T-cell (primary cell): ENCODE results near the gene SMIM29. TPM values are rescaled to one million over a fixed set of nuclear protein-coding genes. Genes with fewer than 3 reads are reported as not detected.
A peak's percentile ranks its signal among the peaks of the same experiment; 100 is the strongest.

Source experiments
- ATAC-seq, 4 experiments: fragments of 200-7000 bp in 3 of 4; fragments of 150-1000 bp in 1 of 4; cut with Tn5 transposase; replicated peaks in 1 of 4; 1 replicate in 3 of 4; 2 replicates in 1 of 4; pipeline ENCODE4 v1.10.0; 2021; ENCODE audit warnings: moderate library complexity in 3 of 4, mild to moderate bottlenecking in 2 of 4, moderate number of reproducible peaks in 1 of 4
- CTCF ChIA-PET, 2 donors: fragments of 300-600 bp; sonication (Branson Sonifier 250); formaldehyde crosslinking; loops; one replicate each; lab custom pipeline; 2022; ENCODE audit warnings: antibody characterized with exemption in 2 of 2; lab: Charles Lee
- POLR2A ChIA-PET, 2 donors: fragments of 300-600 bp; sonication (Branson Sonifier 250); formaldehyde crosslinking; loops; one replicate each; lab custom pipeline; 2022; ENCODE audit warnings: antibody characterized with exemption in 2 of 2; lab: Charles Lee
- DNase-seq, 35 experiments: peaks; one replicate each; pipeline versions ENCODE4 v3.0.0 to v3.0.0-alpha.2; 2013 to 2023
- H3K27ac ChIP-seq: one replicate; pipeline ENCODE4 v1.5.1; 2013; ENCODE audit warnings: low read length
- H3K27me3 ChIP-seq, 2 experiments: replicated peaks in 1 of 2; 1 replicate in 1 of 2; 2 replicates in 1 of 2; pipeline versions ENCODE4 v1.6.1 to v1.7.0; 2013; ENCODE audit warnings: low read length in 1 of 2, mixed read lengths in 1 of 2; ENCODE audit not compliant: control insufficient read depth in 2 of 2, insufficient read depth in 2 of 2; ENCODE audit errors: extremely low read depth in 1 of 2
- H3K36me3 ChIP-seq, 2 donors: 1 replicate in 1 of 2; 2 replicates in 1 of 2; pipeline versions ENCODE4 v1.6.1 to v1.7.0; 2013; ENCODE audit warnings: low read length in 1 of 2; ENCODE audit not compliant: control insufficient read depth in 2 of 2, insufficient read depth in 1 of 2; ENCODE audit errors: extremely low read depth in 1 of 2
- H3K4me1 ChIP-seq, 2 experiments: 1 replicate in 1 of 2; 2 replicates in 1 of 2; pipeline versions ENCODE4 v1.6.1 to v1.7.0; 2013; ENCODE audit warnings: low read length in 2 of 2, mixed read lengths in 1 of 2; ENCODE audit not compliant: insufficient read depth in 2 of 2, control insufficient read depth in 1 of 2; ENCODE audit errors: extremely low read depth in 1 of 2
- H3K4me3 ChIP-seq, 2 donors: 1 replicate in 1 of 2; 2 replicates in 1 of 2; pipeline versions ENCODE4 v1.5.1 to v1.7.0; 2013; ENCODE audit warnings: mild to moderate bottlenecking in 2 of 2, low read length in 1 of 2, moderate library complexity in 1 of 2; ENCODE audit not compliant: control insufficient read depth in 1 of 2; ENCODE audit errors: extremely low read depth in 1 of 2
- H3K9me3 ChIP-seq: 2 replicates; pipeline ENCODE4 v1.7.0; 2013
- H3K27ac Mint-ChIP-seq, 2 donors: one replicate each; pipeline ENCODE4 v1.8.0; 2020 to 2021; ENCODE audit warnings: mild to moderate bottlenecking in 2 of 2, mixed read lengths in 2 of 2
- H3K27me3 Mint-ChIP-seq, 2 donors: one replicate each; pipeline ENCODE4 v1.8.0; 2021 to 2022; ENCODE audit warnings: mixed read lengths in 2 of 2
- H3K36me3 Mint-ChIP-seq: one replicate; pipeline ENCODE4 v1.8.0; 2021; ENCODE audit warnings: mixed read lengths
- H3K4me1 Mint-ChIP-seq, 3 donors: one replicate each; pipeline ENCODE4 v1.8.0; 2020 to 2022; ENCODE audit warnings: mixed read lengths in 3 of 3, mild to moderate bottlenecking in 1 of 3
- H3K4me3 Mint-ChIP-seq, 3 donors: one replicate each; pipeline ENCODE4 v1.8.0; 2020 to 2022; ENCODE audit warnings: mild to moderate bottlenecking in 3 of 3, mixed read lengths in 3 of 3, moderate library complexity in 3 of 3
- H3K9me3 Mint-ChIP-seq, 3 donors: one replicate each; pipeline ENCODE4 v1.8.0; 2020 to 2022; ENCODE audit warnings: mixed read lengths in 3 of 3
- WGBS: methylation state at CpG from one replicate; pipeline ENCODE4 v1.1.5; 2013; ENCODE audit warnings: missing lambda C conversion rate; ENCODE audit not compliant: insufficient coverage; 5-methylcytosine and 5-hydroxymethylcytosine counted together
- total RNA-seq, 35 experiments: library from RNA in 6 of 35; stranded (reverse) in 6 of 35; fragments of 120-200 nt in 1 of 35; gene quantifications; one replicate each; pipeline versions ENCODE4 v1.2.1 to v1.2.4 and lab custom pipeline; 2013 to 2026

Gene SMIM29
- total RNA-seq, 5 donors from 2014 or later (not counting 1 experiment from before 2014, with no cell fraction given), result 16.4 to 33.8 (median 30.5) TPM

DNA sequence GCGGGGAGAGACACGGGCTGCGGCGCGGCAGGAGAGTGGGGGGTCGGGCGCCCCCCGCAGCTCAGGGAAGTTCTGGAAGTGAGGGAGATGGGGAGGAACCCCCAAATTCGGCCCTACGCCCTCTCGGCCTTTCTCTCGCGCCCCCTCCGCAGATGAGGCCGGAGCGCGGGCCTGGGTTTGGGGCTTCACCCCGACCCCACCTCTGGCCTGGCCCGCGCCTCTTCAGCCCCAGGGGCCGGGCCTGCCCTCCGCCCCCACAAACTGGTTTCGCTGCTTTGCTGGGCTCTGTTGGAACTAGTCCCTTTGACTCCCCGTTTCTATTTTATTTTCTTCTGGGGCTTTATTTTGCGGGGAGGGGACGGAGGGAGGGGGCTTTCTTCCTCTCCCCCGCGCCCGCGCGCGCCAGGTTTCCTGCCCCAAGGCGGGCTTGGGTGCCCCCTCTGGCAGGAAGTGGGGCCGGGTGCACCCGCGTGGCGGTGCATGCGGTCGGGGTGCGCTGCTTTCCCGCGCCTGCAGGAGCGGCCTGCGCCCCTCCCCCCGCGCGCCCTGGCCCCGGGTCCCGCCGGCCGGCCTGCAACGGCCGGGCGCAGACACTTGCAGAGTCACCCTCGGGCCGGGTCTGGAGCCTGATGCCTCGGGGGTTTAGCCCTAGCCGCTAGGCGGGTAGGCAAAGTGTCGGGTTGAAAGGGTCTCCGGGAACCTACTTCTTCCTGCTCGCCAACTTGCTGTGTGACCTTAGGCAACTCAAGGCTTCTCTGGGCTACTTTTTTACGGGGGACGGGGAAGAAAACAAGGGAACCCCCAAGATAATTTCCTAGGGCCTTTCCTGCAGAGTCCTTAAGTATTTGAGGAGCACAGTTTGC, 10.9 kb downstream of the SMIM29 start:
- peaks cover 41 to 50% (median 48%) of the 10 kb centered on the region in 3 donors for H3K4me1 Mint-ChIP-seq
- peaks cover 12% of the 10 kb centered on the region for H3K36me3 Mint-ChIP-seq
- Histone ChIP-seq H3K4me3 (peak overlapping the region; percentile 75 to 86), H3K4me1 (peaks cover 17 to 44% of the 10 kb centered on the region in 2 experiments), H3K27me3 (no peaks in the 10 kb centered on the region), H3K9me3 (no peaks in the 10 kb centered on the region), H3K36me3 (peaks cover 17 to 23% of the 10 kb centered on the region in 2 donors), H3K27ac (peak overlapping the region; percentile 80)
- ChIA-PET CTCF (no interaction called here), POLR2A (no interaction called here)
- H3K27ac Mint-ChIP-seq, result peak overlapping the region; percentile 89 to 96
- DNase-seq (peak; percentile 48 to 81 (median 65)), ATAC-seq (peak; percentile 25 to 41 (median 32))
- H3K9me3 Mint-ChIP-seq, result no peaks in the 10 kb centered on the region
- no peaks in the 10 kb centered on the region for H3K27me3 Mint-ChIP-seq
- WGBS, result 0% methylated on average over 42 of the region's 64 CpGs
- peak overlapping the region; percentile 76 to 85 (median 83) for H3K4me3 Mint-ChIP-seq

DNA sequence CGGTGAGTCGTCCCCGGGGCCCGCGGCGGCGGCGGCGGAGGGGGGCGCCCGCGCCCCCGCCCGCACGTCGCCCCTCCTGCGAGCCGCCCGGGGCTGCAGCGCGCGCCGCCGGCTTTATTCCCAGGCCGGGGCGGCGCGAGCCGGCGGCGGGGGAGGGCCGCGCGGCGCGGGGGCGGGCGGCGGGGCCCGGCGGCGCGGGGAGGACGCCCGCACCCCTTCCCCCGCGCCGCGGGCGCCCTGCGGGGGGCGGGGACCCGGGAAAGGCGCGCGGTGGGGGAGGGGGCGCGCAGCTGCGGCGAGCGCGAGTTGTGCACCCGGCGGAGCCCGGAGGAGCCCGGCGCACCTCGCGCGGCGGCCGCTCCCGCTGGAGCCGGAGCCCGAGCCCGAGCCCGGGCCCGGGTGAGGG, 11.5 kb downstream of the SMIM29 start:
- H3K4me1 Mint-ChIP-seq, result peaks cover 35 to 44% (median 42%) of the 10 kb centered on the region in 3 donors
- Histone ChIP-seq H3K9me3 (no peaks in the 10 kb centered on the region), H3K36me3 (peaks cover 17% of the 10 kb centered on the region in 2 donors), H3K4me1 (peaks cover 15 to 39% of the 10 kb centered on the region in 2 experiments), H3K27ac (peak overlapping the region; percentile 80), H3K4me3 (peak overlapping the region; percentile 75 to 94), H3K27me3 (no peaks in the 10 kb centered on the region)
- H3K27ac Mint-ChIP-seq, result no peak overlapping the region
- H3K4me3 Mint-ChIP-seq, result peak overlapping the region in 1 of 3 donors; percentile 91
- no peaks in the 10 kb centered on the region for H3K27me3 Mint-ChIP-seq
- DNase-seq (peak in 14 of 35 experiments; percentile 17 to 63 (median 29)), ATAC-seq (peak; percentile 5 to 15 (median 9))
- H3K9me3 Mint-ChIP-seq, result no peaks in the 10 kb centered on the region
- ChIA-PET CTCF (interaction anchor here in 1 of 2 donors (1.0 to 1.3 kb wide), 3 partner anchors 10 to 42 kb away, joined by 4 to 7 read pairs (median 6); partner anchors contain the start of gene SMIM29), POLR2A (interaction anchor here (0.5 to 1.3 kb wide), 13 partner anchors 10 to 1252 kb away, joined by 3 to 10 read pairs (median 4); partner anchors contain the start of genes RPS10 (in 1 of the 2) and SMIM29 (in 1 of the 2))
- under 1% methylated on average over 68 of the region's 78 CpGs for WGBS
- peaks cover 8% of the 10 kb centered on the region for H3K36me3 Mint-ChIP-seq

DNA sequence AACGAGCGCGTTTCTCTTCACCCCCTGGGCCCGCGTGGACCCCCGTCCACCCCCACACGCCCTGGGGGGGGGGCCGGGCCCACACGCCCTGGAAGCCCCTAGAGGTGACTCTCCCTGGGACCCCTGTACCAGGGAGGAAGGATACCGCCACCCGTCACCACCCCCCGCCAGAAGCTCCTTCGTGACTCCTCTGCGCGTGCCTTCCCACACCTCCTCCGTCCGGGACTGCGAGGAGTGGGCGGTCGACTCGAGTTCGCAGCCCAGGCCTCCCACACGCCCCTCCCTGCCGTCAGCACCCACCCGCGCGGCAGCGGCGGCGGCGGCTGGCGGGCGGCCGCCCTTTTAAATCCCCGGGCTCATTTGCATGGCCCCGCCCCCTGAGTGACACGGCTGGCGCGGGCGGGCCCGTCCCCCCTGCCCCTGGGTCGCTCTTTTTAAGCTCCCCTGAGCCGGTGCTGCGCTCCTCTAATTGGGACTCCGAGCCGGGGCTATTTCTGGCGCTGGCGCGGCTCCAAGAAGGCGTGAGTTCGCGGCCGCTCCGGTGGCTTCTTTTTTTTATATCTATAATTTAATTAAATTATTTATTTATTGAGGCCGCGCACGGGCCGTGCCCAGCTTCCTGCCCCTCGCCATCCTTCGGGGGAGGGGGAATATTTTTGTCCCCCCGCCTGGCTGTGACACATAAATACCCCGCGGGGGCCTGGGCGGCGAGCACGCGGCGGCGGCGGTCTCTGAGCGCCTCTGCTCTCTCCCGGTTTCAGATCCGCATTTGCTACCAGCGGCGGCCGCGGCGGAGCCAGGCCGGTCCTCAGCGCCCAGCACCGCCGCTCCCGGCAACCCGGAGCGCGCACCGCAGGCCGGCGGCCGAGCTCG, 12.1 kb downstream of the SMIM29 start, which contains the start of gene HMGA1:
Gene HMGA1 (plus strand): TSS at position 431 of the 873 bp plus-strand sequence. CDS start 3,908 bp downstream, outside the sequence.
- no peaks in the 10 kb centered on the region for H3K27me3 Mint-ChIP-seq
- Histone ChIP-seq H3K27me3 (no peaks in the 10 kb centered on the region), H3K9me3 (no peaks in the 10 kb centered on the region), H3K27ac (peak within 1 kb of the TSS; percentile 99), H3K36me3 (peaks cover 10 to 12% of the 10 kb centered on the region in 2 donors), H3K4me3 (peak within 1 kb of the TSS; percentile 75 to 94), H3K4me1 (peaks cover 15 to 36% of the 10 kb centered on the region in 2 experiments)
- DNase-seq, result peak; percentile 77 to 95 (median 86)
- peak; percentile 72 to 76 (median 73) for ATAC-seq
- peaks cover 5% of the 10 kb centered on the region for H3K36me3 Mint-ChIP-seq
- CTCF ChIA-PET, result interaction anchor here (0.7 to 1.3 kb wide), 6 partner anchors 9 to 446 kb away, joined by 3 to 7 read pairs (median 4); partner anchors contain the start of gene SMIM29 (in 1 of the 2)
- peak within 1 kb of the TSS; percentile 86 to 91 (median 89) for H3K4me3 Mint-ChIP-seq
- peaks cover 29 to 37% (median 37%) of the 10 kb centered on the region in 3 donors for H3K4me1 Mint-ChIP-seq
- H3K9me3 Mint-ChIP-seq, result no peaks in the 10 kb centered on the region
- POLR2A ChIA-PET, result interaction anchor here (0.5 to 1.3 kb wide), 15 partner anchors 10 to 1252 kb away, joined by 3 to 10 read pairs (median 4); partner anchors contain the start of genes RPS10 (in 1 of the 2) and SMIM29 (in 1 of the 2)
- under 1% methylated on average over 73 of the region's 91 CpGs for WGBS
- peak within 1 kb of the TSS; percentile 96 to 97 for H3K27ac Mint-ChIP-seq

DNA sequence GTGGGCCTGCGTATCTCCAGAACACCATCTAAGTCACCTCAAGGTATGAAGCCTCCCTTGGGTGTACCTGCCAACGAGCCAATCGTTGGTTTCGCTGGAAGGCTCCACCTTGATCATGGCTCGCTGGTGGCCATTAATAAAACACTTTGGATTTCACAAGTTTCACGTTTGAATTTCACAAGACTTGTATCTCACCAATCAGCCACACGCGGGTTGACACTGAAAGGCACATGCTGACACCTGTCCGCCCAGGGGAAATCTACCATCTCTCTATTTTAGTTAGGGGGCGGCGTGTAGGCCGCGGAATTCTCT, 12.7 kb downstream of the SMIM29 start:
- POLR2A ChIA-PET, result interaction anchor here in 1 of 2 donors (0.5 to 1.3 kb wide), 3 partner anchors 13 to 918 kb away, joined by 4 to 10 read pairs (median 5); no protein-coding TSS in a partner anchor
- Histone ChIP-seq H3K9me3 (no peaks in the 10 kb centered on the region), H3K27me3 (no peaks in the 10 kb centered on the region), H3K4me1 (peaks cover 15 to 35% of the 10 kb centered on the region in 2 experiments), H3K4me3 (peak overlapping the region; percentile 62 to 94), H3K36me3 (peaks cover 4 to 10% of the 10 kb centered on the region in 2 donors), H3K27ac (peak overlapping the region; percentile 99)
- H3K27ac Mint-ChIP-seq, result peak overlapping the region; percentile 96 to 97
- DNase-seq (peak in 33 of 35 experiments; percentile 50 to 84 (median 69)), ATAC-seq (peak; percentile 44 to 54 (median 47))
- no peaks in the 10 kb centered on the region for H3K27me3 Mint-ChIP-seq
- no peaks in the 10 kb centered on the region for H3K9me3 Mint-ChIP-seq
- H3K4me3 Mint-ChIP-seq, result peak overlapping the region; percentile 86 to 91 (median 89)
- peaks cover 29 to 32% (median 32%) of the 10 kb centered on the region in 3 donors for H3K4me1 Mint-ChIP-seq
- 2% methylated on average over 9 of the region's 13 CpGs for WGBS
- H3K36me3 Mint-ChIP-seq, result peaks cover 2% of the 10 kb centered on the region
- CTCF ChIA-PET, result interaction anchor here (0.7 to 1.3 kb wide), 5 partner anchors 8 to 445 kb away, joined by 3 to 7 read pairs (median 4); partner anchors contain the start of gene SMIM29 (in 1 of the 2)

DNA sequence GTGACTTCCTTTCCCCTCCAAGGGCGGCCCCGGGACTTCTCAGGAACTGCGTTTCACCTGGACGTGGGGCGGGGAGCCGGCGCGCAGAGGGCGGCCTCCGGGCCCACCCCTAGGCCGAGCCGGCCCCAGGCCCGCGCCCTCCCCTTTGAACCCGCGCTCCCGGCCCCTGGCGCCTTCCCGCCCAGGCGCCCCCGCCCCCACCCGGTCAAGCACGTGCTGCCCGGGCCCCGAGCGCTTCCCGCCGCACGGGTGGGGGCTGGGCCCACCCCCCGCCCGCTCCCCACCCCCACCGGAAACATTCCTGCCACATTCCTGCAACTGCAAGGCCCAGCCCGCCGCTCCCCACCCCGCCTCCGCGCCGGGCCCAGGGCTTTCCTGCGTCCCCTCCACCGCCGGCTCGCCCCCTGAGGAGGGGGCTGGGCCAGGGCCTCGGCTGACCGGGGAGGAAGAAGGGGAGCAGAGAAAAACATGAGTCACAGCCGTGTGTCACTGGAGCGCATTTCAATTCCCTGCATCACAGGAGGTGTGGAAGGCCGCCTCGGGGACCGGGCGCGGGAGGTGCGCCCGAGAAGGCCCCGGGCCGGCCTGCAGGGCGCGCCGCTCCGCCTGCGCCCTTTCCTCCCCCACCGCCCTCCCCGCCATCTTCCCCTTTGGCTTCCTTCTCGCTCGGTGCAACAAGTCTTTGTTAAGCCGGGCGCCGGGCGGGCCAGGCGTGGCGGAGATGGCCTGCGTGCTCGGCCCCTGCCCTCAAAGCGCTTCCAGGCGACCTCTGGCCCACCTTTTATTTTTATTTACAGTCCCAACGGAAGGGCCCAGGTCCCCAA, 13.3 kb downstream of the SMIM29 start:
- Mint-ChIP-seq H3K4me1 (peaks cover 28 to 29% (median 29%) of the 10 kb centered on the region in 3 donors), H3K9me3 (no peaks in the 10 kb centered on the region), H3K36me3 (no peaks in the 10 kb centered on the region), H3K27ac (peak overlapping the region; percentile 96 to 97), H3K4me3 (peak overlapping the region; percentile 86 to 91 (median 89)), H3K27me3 (no peaks in the 10 kb centered on the region)
- under 1% methylated on average over 48 of the region's 75 CpGs for WGBS
- Histone ChIP-seq H3K27ac (peak overlapping the region; percentile 99), H3K27me3 (no peaks in the 10 kb centered on the region), H3K9me3 (no peaks in the 10 kb centered on the region), H3K4me1 (peaks cover 11 to 35% of the 10 kb centered on the region in 2 experiments), H3K4me3 (peak overlapping the region; percentile 62 to 94), H3K36me3 (peaks cover 0 to 5% of the 10 kb centered on the region in 2 donors)
- CTCF ChIA-PET, result interaction anchor here in 1 of 2 donors (1.3 kb wide), 2 partner anchors 14 to 40 kb away, joined by 6 to 7 read pairs; partner anchors contain the start of gene SMIM29
- ATAC-seq (peak; percentile 35 to 47 (median 39)), DNase-seq (peak in 32 of 35 experiments; percentile 47 to 80 (median 60))
- POLR2A ChIA-PET, result interaction anchor here in 1 of 2 donors (1.3 kb wide), 1 partner anchor 12 kb away, joined by 10 read pairs; no protein-coding TSS in a partner anchor
